Heart left ventricle (tissue), 16 donors: ENCODE measurements around the gene KRT12. TPM values are rescaled to one million over a fixed set of nuclear protein-coding genes. Genes with fewer than 3 reads are reported as not detected.

Source experiments
- ATAC-seq, 4 donors: fragments of 200-7000 bp; cut with Tn5 transposase; one replicate each; pipeline ENCODE4 v1.9.1; 2020 to 2022; ENCODE audit warnings: moderate library complexity in 4 of 4, mild to moderate bottlenecking in 3 of 4, moderate number of reproducible peaks in 1 of 4
- DNase-seq, 5 donors: peaks; one replicate each; pipeline ENCODE4 v3.0.0-alpha.2; 2020
- H3K27ac ChIP-seq, 12 donors: fragments of 200-600 bp; sonication (generic) in 4 of 12; one replicate each; pipeline versions ENCODE4 v1.5.0 to v1.8.0; 2016 to 2022; ENCODE audit warnings: mild to moderate bottlenecking in 2 of 12
- H3K27me3 ChIP-seq, 9 donors: fragments of 200-600 bp; sonication (generic) in 2 of 9; one replicate each; pipeline versions ENCODE4 v1.5.1 to v1.8.0; 2016 to 2022; ENCODE audit warnings: mild to moderate bottlenecking in 3 of 9
- H3K36me3 ChIP-seq, 9 donors: fragments of 200-600 bp; sonication (generic) in 2 of 9; one replicate each; pipeline versions ENCODE4 v1.5.0 to v1.8.0; 2018 to 2022; ENCODE audit warnings: mild to moderate bottlenecking in 2 of 9
- H3K4me1 ChIP-seq, 12 donors: fragments of 200-600 bp; sonication (generic) in 4 of 12; one replicate each; pipeline versions ENCODE4 v1.5.0 to v1.8.0; 2016 to 2022; ENCODE audit warnings: mild to moderate bottlenecking in 3 of 12
- H3K4me3 ChIP-seq, 12 donors: fragments of 200-600 bp; sonication (generic) in 4 of 12; one replicate each; pipeline versions ENCODE4 v1.5.0 to v1.8.0; 2017 to 2022; ENCODE audit warnings: mild to moderate bottlenecking in 9 of 12, moderate library complexity in 4 of 12
- H3K9me3 ChIP-seq, 12 donors: fragments of 200-600 bp; sonication (generic) in 4 of 12; one replicate each; pipeline versions ENCODE4 v1.5.0 to v1.8.0; 2016 to 2022; ENCODE audit warnings: mild to moderate bottlenecking in 1 of 12
- CTCF ChIP-seq, 12 donors: fragments of 200-600 bp; sonication (generic) in 4 of 12; IDR thresholded peaks; one replicate each; pipeline versions ENCODE4 v1.5.0 to v1.8.0; 2018 to 2022; ENCODE audit warnings: antibody characterized with exemption in 12 of 12, mild to moderate bottlenecking in 5 of 12
- POLR2A ChIP-seq, 2 donors: fragments of 450-650 bp; IDR thresholded peaks; one replicate each; pipeline ENCODE4 v1.6.1; 2017; ENCODE audit warnings: antibody characterized with exemption in 2 of 2, mild to moderate bottlenecking in 2 of 2, moderate library complexity in 2 of 2
- WGBS, 4 donors: extraction: QIAGEN DNeasy Blood & Tissue Kit in 2 of 4; methylation state at CpG; one replicate each; pipeline versions ENCODE4 v1.1.5 to v1.1.7; 2013 to 2018; 5-methylcytosine and 5-hydroxymethylcytosine counted together
- intact Hi-C, 10 donors: fragments of 100-400 bp; cut with DNase I; formaldehyde crosslinking; loops; one replicate each; pipeline versions ENCODE4 v1.11.1 to v1.14.2; 2022
- polyA plus RNA-seq, 2 donors: library from polyadenylated mRNA; stranded (reverse); fragments of 200-250 nt; gene quantifications; one replicate each; pipeline ENCODE4 v1.2.3, GENCODE V29; 2013
- total RNA-seq, 9 donors: library from RNA; depleted of rRNA in 2 of 9; stranded (reverse); fragments of >200 nt in 2 of 9; fragmentation: NEBNext Ultra II Directional in 3 of 9; extraction: Animal tissue kit (Norgen Biotek cat#: 25700) in 3 of 9; gene quantifications; one replicate each; pipeline versions ENCODE4 v1.1.0 to v1.2.4, GENCODE V29; 2016 to 2023
- donor health status: ischemic (EF 13 %, LVEDD 7.1; RV severe dilation, severe dysfunction).
- donor health status: healthy with polysubstance abuse.
- donor health status: DM: no; HTN: yes; CAD: no.
- donor health status: DM: no; HTN: no; CAD: no.
- donor health status: ischemic (EF 25% LVEDD 6.9; RV normal size, moderate dysfunction).
- donor health status: ischemic (EF 25% LVEDD 5.7; RV mildly dilated, moderate dysfunction).
- donor health status: healthy.
- donor health status: DM: yes; HTN: yes; CAD: no.
- donor health status: ischemic (EF 35%, LVEDD 5.7; RV mildly dilated, moderate dysfunction).
- donor health status: nonischemic (EF 11% LVEDD 7.7; RV severe dilation, severe dysfunction).
- donor health status: DM: yes; HTN: yes; CAD: no.
- donor health status: PGD.
- donor health status: ischemic (EF 29% LVEDD 5.4; RV normal size, mild dysfunction).
- donor health status: nonischemic (EF 23%, LVEDD 6.1; RV moderate dilation, normal function).

Gene KRT12
- total and polyA plus RNA-seq, 11 donors: not detected

- TF ChIP-seq POLR2A (IDR thresholded peaks at IDR 0.05) (no peak), CTCF (IDR thresholded peaks at IDR 0.05) (no peak)
- no peak for DNase-seq
- Histone ChIP-seq H3K4me1 (no peaks in the 10 kb centered on the region), H3K4me3 (no peak overlapping the region), H3K27me3 (peaks cover 0 to 26% (median 7%) of the 10 kb centered on the region in 9 donors), H3K27ac (no peak overlapping the region), H3K36me3 (no peaks in the 10 kb centered on the region), H3K9me3 (no peaks in the 10 kb centered on the region)
- 72 to 82% (median 75%) methylated on average over 12 of the region's 12 CpGs for WGBS, 4 donors
- no peak for ATAC-seq
- intact Hi-C loops: loop anchor here in 5 of 10 donors (10.0 kb wide), 5 partner anchors 88 to 642 kb away; no protein-coding TSS in a partner anchor
Measured at GRCh38 chr17:40903129-40903847, 36.3 kb upstream of the KRT12 start.

- intact Hi-C loops: loop anchor here in 5 of 10 donors (10.0 kb wide), 5 partner anchors 88 to 642 kb away; no protein-coding TSS in a partner anchor
- Histone ChIP-seq H3K36me3 (no peaks in the 10 kb centered on the region), H3K27me3 (peaks cover 0 to 25% (median 3%) of the 10 kb centered on the region in 9 donors), H3K9me3 (no peaks in the 10 kb centered on the region), H3K4me1 (no peaks in the 10 kb centered on the region), H3K4me3 (no peak overlapping the region), H3K27ac (no peak overlapping the region)
- DNase-seq (no peak), ATAC-seq (no peak)
- WGBS, 4 donors: 80 to 85% (median 84%) methylated on average over 4 of the region's 4 CpGs
- no peak for TF ChIP-seq POLR2A (IDR thresholded peaks at IDR 0.05)
- TF ChIP-seq CTCF (IDR thresholded peaks at IDR 0.05): no peak
Measured at GRCh38 chr17:40902498-40902897, 35.5 kb upstream of the KRT12 start.

GRCh38 chr17:40901981-40902474 lies 35.0 kb upstream of the KRT12 start:
- H3K4me1 ChIP-seq: no peaks in the 10 kb centered on the region
- TF ChIP-seq POLR2A (IDR thresholded peaks at IDR 0.05): no peak
- TF ChIP-seq CTCF (IDR thresholded peaks at IDR 0.05): no peak
- no peak for ATAC-seq
- intact Hi-C loops: loop anchor here in 5 of 10 donors (10.0 kb wide), 5 partner anchors 87 to 643 kb away; no protein-coding TSS in a partner anchor
- peaks cover 0 to 25% (median 3%) of the 10 kb centered on the region in 9 donors for H3K27me3 ChIP-seq
- no peaks in the 10 kb centered on the region for H3K9me3 ChIP-seq
- H3K27ac ChIP-seq: no peak overlapping the region
- H3K4me3 ChIP-seq: no peak overlapping the region
- DNase-seq: no peak
- H3K36me3 ChIP-seq: no peaks in the 10 kb centered on the region
- WGBS, 4 donors: 84 to 96% (median 90%) methylated on average over 1 of the region's 1 CpG

- Histone ChIP-seq H3K4me3 (no peak overlapping the region), H3K27me3 (peaks cover 0 to 16% (median 0%) of the 10 kb centered on the region in 9 donors), H3K27ac (no peak overlapping the region), H3K36me3 (no peaks in the 10 kb centered on the region), H3K9me3 (no peaks in the 10 kb centered on the region), H3K4me1 (no peaks in the 10 kb centered on the region)
- no peak for TF ChIP-seq CTCF (IDR thresholded peaks at IDR 0.05)
- TF ChIP-seq POLR2A (IDR thresholded peaks at IDR 0.05): no peak
- WGBS, 4 donors: 65 to 80% (median 75%) methylated on average over 5 of the region's 5 CpGs
- DNase-seq (no peak), ATAC-seq (no peak)
- intact Hi-C loops: loop anchor here in 5 of 10 donors (10.0 kb wide), 5 partner anchors 86 to 644 kb away; no protein-coding TSS in a partner anchor
Measured at GRCh38 chr17:40900809-40901356, 33.9 kb upstream of the KRT12 start.
